Activated T-helper 1 cell treated with Interleukin-2 at 50 U/mL for 16 hours (primary cell): ENCODE measurements around the gene IL12B.
"Not testable (repeated sequence)": the region's sequence is repeated elsewhere in the genome, so short reads cannot be mapped to it uniquely, and the experiment has no call there.

Experiments
- DNase-seq: peaks from one replicate; pipeline ENCODE4 v3.0.0-alpha.2; 2020; ENCODE audit warnings: low read depth

IL12B gene

GRCh38 chr5:159290741-159291140 lies 39.5 kb downstream of the IL12B start:
- DNase-seq = no peak

- no peak for DNase-seq
Measured at GRCh38 chr5:159286420-159287035, 43.8 kb downstream of the IL12B start.

GRCh38 chr5:159274676-159275075 lies 55.6 kb downstream of the IL12B start:
- no peak for DNase-seq

- DNase-seq = no peak
Measured at GRCh38 chr5:159273923-159274322, 56.4 kb downstream of the IL12B start.

GRCh38 chr5:159269723-159270122 lies 60.6 kb downstream of the IL12B start:
- no peak for DNase-seq

- DNase-seq = not testable (repeated sequence)
Measured at GRCh38 chr5:159266764-159267163, 63.5 kb downstream of the IL12B start.
